HepG2 (cell line): ENCODE results near the gene GNL3. TPM values are rescaled to one million over a fixed set of nuclear protein-coding genes. Genes with fewer than 3 reads are reported as not detected.

ENCODE experiments used
- AGO1 ChIP-seq: fragments of 200-400 bp; formaldehyde crosslinking; IDR thresholded peaks from 2 replicates; pipeline ENCODE4 v1.6.1; 2017; ENCODE audit warnings: mild to moderate bottlenecking, low read depth, low read length, moderate library complexity; ENCODE audit not compliant: poor library complexity, severe bottlenecking
- BRCA1 ChIP-seq: sonication (generic); formaldehyde crosslinking; IDR thresholded peaks from 2 replicates; pipeline ENCODE4 v1.4.0; 2020; ENCODE audit warnings: missing genetic modification reagents
- ETV6 ChIP-seq: sonication (generic); formaldehyde crosslinking; conservative IDR thresholded peaks from 2 replicates; pipeline ENCODE4 v1.4.0; 2020; ENCODE audit warnings: missing genetic modification reagents
- FOXJ3 ChIP-seq: sonication (generic); formaldehyde crosslinking; IDR thresholded peaks from 2 replicates; pipeline ENCODE4 v1.4.0; 2020; ENCODE audit warnings: missing genetic modification reagents, mild to moderate bottlenecking, borderline replicate concordance
- POLR2A ChIP-seq, 2 experiments: IDR thresholded peaks; 2 replicates each; pipeline ENCODE4 v1.6.1; 2011; ENCODE audit warnings: low read depth in 2 of 2, low read length in 2 of 2, mild to moderate bottlenecking in 1 of 2, moderate library complexity in 1 of 2; ENCODE audit not compliant: insufficient read depth in 1 of 2
- RORA ChIP-seq: sonication (generic); formaldehyde crosslinking; IDR thresholded peaks from 2 replicates; pipeline ENCODE4 v1.5.0; 2020; ENCODE audit warnings: mild to moderate bottlenecking, missing genetic modification reagents, moderate library complexity
- ZBTB20 ChIP-seq: sonication (generic); formaldehyde crosslinking; IDR thresholded peaks from 2 replicates; pipeline ENCODE4 v1.8.1; 2023; ENCODE audit warnings: missing genetic modification reagents, low read depth, mild to moderate bottlenecking, borderline replicate concordance
- ZBTB21 ChIP-seq: sonication (generic); formaldehyde crosslinking; IDR thresholded peaks from 2 replicates; pipeline ENCODE4 v1.4.0; 2020; ENCODE audit warnings: missing genetic modification reagents
- ZKSCAN5 ChIP-seq: sonication (generic); formaldehyde crosslinking; IDR thresholded peaks from 2 replicates; pipeline ENCODE4 v1.5.1; 2020; ENCODE audit warnings: mild to moderate bottlenecking, missing genetic modification reagents
- ZNF253 ChIP-seq: sonication (generic); formaldehyde crosslinking; IDR thresholded peaks from 2 replicates; pipeline ENCODE4 v1.8.0; 2022; ENCODE audit warnings: mild to moderate bottlenecking, missing genetic modification reagents, borderline replicate concordance
- ZNF33B ChIP-seq: sonication (generic); formaldehyde crosslinking; IDR thresholded peaks from 2 replicates; pipeline ENCODE4 v1.5.1; 2020; ENCODE audit warnings: mild to moderate bottlenecking, missing genetic modification reagents
- polyA plus RNA-seq, 8 experiments: library from polyadenylated mRNA; depleted of rRNA in 3 of 8; stranded (reverse) in 7 of 8; unstranded in 1 of 8; fragments of >200 nt; fragmentation: Illumina TruSeq in 4 of 8; extraction: Trizol in 4 of 8; gene quantifications; 2 replicates each; pipeline versions ENCODE4 v1.2.1 to v1.2.3, GENCODE V29; 2011 to 2016; ENCODE audit warnings: low read depth in 4 of 8, missing spikeins in 1 of 8, mixed read lengths in 1 of 8; ENCODE audit not compliant: insufficient read depth in 1 of 8
- total RNA-seq, 5 experiments: library from RNA; depleted of rRNA; stranded (reverse); fragments of >200 nt; fragmentation: Illumina TruSeq; extraction: Trizol; gene quantifications; 2 replicates each; pipeline ENCODE4 v1.2.3, GENCODE V29; 2016; ENCODE audit warnings: low read depth in 1 of 5
- TF ChIP-seq, protein P1 (sequence below): sonication (generic); formaldehyde crosslinking; IDR thresholded peaks from 2 replicates; pipeline ENCODE4 v1.9.0; 2021; ENCODE audit warnings: missing genetic modification reagents, mild to moderate bottlenecking, borderline replicate concordance
- TF ChIP-seq, protein P2 (sequence below): sonication (generic); formaldehyde crosslinking; IDR thresholded peaks from 2 replicates; pipeline ENCODE4 v1.5.0; 2020; ENCODE audit warnings: missing genetic modification reagents, mild to moderate bottlenecking, borderline replicate concordance
- TF ChIP-seq, protein P3 (sequence below): sonication (generic); formaldehyde crosslinking; IDR thresholded peaks from 2 replicates; pipeline ENCODE4 v1.4.0; 2020; ENCODE audit warnings: missing genetic modification reagents, mild to moderate bottlenecking, borderline replicate concordance
- TF ChIP-seq, protein P4 (sequence below): IDR thresholded peaks from 2 replicates; pipeline ENCODE4 v1.6.1; 2016; ENCODE audit warnings: low read depth, missing genetic modification reagents, missing compliant biosample characterization

Gene GNL3
- total and polyA plus RNA-seq, 2 of the 13 experiments (the other 11 are each of a cell fraction or from before 2014, with no cell fraction given) = 129 to 257 TPM

DNA sequence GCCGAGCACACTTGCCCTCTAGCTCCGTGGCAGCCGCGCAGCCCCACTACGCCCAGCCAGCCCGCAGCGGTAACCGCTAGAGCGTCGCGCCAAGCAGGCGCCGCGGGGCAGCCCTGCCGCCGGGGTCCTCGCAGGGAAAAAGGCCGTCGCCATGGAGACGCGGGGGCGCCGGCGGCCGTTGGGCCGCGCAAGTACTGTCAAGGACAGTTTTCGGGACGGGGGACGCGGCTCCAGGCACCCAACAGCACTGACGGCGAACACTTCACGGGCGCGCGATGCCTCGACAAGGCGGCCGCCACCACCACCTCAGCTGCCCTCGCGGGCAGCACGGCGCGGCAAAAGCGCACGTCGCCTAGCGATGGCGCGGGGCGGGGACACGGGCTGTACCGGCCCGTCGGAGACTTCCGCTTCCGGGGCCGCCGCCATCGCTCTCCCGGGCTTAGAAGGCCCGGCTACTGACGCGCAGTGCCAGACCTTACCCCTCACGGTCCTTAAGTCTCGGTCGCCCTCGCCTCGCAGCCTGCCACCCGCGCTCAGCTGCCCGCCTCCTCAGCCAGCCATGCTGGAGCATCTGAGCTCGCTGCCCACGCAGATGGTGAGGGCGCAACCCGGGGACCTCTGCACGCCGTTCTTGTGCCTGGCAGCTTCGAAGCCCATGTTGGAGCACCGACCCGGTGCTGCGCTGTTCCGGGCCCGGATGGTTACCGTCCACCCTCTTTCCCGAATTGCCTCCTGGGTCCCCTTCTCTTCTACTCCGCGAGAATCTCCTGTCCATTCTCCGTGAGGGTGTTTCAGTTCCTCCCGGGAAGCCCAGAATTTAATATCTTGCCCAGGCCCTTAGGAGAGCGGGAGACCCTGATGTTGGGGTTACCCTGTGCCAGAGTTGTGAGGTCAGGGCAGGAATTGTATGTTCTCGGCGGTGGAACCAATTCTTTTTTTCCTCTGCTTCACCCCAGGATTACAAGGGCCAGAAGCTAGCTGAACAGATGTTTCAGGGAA, 20.2 kb downstream of the GNL3 start, which contains the start of the genes GLT8D1 and SPCS1 (continued):
- peak; percentile 72 to 87 for TF ChIP-seq POLR2A (IDR thresholded peaks at IDR 0.05; ENCODE audit: insufficient read depth in 1 of 2, low read depth in 2 of 2, low read length in 2 of 2)
- TF ChIP-seq RORA (CRISPR knock-in tag) = no peak
- TF ChIP-seq, protein P1, sequence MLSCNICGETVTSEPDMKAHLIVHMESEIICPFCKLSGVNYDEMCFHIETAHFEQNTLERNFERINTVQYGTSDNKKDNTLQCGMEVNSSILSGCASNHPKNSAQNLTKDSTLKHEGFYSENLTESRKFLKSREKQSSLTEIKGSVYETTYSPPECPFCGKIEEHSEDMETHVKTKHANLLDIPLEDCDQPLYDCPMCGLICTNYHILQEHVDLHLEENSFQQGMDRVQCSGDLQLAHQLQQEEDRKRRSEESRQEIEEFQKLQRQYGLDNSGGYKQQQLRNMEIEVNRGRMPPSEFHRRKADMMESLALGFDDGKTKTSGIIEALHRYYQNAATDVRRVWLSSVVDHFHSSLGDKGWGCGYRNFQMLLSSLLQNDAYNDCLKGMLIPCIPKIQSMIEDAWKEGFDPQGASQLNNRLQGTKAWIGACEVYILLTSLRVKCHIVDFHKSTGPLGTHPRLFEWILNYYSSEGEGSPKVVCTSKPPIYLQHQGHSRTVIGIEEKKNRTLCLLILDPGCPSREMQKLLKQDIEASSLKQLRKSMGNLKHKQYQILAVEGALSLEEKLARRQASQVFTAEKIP (CRISPR knock-in tag) = no peak
- no peak for TF ChIP-seq ETV6
- TF ChIP-seq, protein P2, sequence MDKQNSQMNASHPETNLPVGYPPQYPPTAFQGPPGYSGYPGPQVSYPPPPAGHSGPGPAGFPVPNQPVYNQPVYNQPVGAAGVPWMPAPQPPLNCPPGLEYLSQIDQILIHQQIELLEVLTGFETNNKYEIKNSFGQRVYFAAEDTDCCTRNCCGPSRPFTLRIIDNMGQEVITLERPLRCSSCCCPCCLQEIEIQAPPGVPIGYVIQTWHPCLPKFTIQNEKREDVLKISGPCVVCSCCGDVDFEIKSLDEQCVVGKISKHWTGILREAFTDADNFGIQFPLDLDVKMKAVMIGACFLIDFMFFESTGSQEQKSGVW = 0 out of 2 replicates have a peak, but pooled peaks have one; percentile 19
- no peak for TF ChIP-seq ZKSCAN5 (CRISPR knock-in tag)
- no peak for TF ChIP-seq AGO1
- no peak for TF ChIP-seq ZNF253 (CRISPR knock-in tag)
- 0 out of 2 replicates have a peak, but pooled peaks have one; percentile 56 for TF ChIP-seq BRCA1
- TF ChIP-seq ZBTB21 (CRISPR knock-in tag) = no peak
- TF ChIP-seq ZBTB20 (CRISPR knock-in tag) = peak; percentile 44; the same call in 1 of the 2 replicates
- TF ChIP-seq, protein P3, sequence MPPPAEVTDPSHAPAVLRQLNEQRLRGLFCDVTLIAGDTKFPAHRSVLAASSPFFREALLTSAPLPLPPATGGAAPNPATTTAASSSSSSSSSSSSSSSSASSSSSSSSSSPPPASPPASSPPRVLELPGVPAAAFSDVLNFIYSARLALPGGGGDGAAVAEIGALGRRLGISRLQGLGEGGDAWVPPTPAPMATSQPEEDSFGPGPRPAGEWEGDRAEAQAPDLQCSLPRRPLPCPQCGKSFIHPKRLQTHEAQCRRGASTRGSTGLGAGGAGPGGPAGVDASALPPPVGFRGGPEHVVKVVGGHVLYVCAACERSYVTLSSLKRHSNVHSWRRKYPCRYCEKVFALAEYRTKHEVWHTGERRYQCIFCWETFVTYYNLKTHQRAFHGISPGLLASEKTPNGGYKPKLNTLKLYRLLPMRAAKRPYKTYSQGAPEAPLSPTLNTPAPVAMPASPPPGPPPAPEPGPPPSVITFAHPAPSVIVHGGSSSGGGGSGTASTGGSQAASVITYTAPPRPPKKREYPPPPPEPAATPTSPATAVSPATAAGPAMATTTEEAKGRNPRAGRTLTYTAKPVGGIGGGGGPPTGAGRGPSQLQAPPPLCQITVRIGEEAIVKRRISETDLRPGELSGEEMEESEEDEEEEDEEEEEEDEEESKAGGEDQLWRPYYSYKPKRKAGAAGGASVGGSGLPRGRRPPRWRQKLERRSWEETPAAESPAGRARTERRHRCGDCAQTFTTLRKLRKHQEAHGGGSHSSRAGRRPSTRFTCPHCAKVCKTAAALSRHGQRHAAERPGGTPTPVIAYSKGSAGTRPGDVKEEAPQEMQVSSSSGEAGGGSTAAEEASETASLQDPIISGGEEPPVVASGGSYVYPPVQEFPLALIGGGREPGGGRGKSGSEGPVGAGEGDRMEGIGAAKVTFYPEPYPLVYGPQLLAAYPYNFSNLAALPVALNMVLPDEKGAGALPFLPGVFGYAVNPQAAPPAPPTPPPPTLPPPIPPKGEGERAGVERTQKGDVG (CRISPR knock-in tag) = no peak
- TF ChIP-seq ZNF33B (CRISPR knock-in tag) = peak; percentile 55; the same call in 1 of the 2 replicates
- TF ChIP-seq FOXJ3 (CRISPR knock-in tag) = no peak; the same call in 1 of the 2 replicates
- TF ChIP-seq, protein P4, sequence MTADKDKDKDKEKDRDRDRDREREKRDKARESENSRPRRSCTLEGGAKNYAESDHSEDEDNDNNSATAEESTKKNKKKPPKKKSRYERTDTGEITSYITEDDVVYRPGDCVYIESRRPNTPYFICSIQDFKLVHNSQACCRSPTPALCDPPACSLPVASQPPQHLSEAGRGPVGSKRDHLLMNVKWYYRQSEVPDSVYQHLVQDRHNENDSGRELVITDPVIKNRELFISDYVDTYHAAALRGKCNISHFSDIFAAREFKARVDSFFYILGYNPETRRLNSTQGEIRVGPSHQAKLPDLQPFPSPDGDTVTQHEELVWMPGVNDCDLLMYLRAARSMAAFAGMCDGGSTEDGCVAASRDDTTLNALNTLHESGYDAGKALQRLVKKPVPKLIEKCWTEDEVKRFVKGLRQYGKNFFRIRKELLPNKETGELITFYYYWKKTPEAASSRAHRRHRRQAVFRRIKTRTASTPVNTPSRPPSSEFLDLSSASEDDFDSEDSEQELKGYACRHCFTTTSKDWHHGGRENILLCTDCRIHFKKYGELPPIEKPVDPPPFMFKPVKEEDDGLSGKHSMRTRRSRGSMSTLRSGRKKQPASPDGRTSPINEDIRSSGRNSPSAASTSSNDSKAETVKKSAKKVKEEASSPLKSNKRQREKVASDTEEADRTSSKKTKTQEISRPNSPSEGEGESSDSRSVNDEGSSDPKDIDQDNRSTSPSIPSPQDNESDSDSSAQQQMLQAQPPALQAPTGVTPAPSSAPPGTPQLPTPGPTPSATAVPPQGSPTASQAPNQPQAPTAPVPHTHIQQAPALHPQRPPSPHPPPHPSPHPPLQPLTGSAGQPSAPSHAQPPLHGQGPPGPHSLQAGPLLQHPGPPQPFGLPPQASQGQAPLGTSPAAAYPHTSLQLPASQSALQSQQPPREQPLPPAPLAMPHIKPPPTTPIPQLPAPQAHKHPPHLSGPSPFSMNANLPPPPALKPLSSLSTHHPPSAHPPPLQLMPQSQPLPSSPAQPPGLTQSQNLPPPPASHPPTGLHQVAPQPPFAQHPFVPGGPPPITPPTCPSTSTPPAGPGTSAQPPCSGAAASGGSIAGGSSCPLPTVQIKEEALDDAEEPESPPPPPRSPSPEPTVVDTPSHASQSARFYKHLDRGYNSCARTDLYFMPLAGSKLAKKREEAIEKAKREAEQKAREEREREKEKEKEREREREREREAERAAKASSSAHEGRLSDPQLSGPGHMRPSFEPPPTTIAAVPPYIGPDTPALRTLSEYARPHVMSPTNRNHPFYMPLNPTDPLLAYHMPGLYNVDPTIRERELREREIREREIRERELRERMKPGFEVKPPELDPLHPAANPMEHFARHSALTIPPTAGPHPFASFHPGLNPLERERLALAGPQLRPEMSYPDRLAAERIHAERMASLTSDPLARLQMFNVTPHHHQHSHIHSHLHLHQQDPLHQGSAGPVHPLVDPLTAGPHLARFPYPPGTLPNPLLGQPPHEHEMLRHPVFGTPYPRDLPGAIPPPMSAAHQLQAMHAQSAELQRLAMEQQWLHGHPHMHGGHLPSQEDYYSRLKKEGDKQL (CRISPR knock-in tag) = no peak
